HG02642 (cell line): ENCODE results near the gene PTCH1.

Experiments
- ATAC-seq: cut with Tn5 transposase; IDR thresholded peaks from one replicate; pipeline ENCODE4 v1.9.1; 2021; ENCODE audit warnings: mild to moderate bottlenecking; ENCODE audit not compliant: unreplicated experiment, poor library complexity

Gene PTCH1

GRCh38 chr9:95513711-95514110 is 3.1 kb downstream of the PTCH1 start:
- ATAC-seq: no peak

GRCh38 chr9:95512709-95513095 is 4.1 kb downstream of the PTCH1 start:
- no peak for ATAC-seq

GRCh38 chr9:95511952-95512708 is 4.6 kb downstream of the PTCH1 start:
- ATAC-seq: no peak

GRCh38 chr9:95511616-95511931 is 5.2 kb downstream of the PTCH1 start:
- no peak for ATAC-seq

- peak; percentile 48 for ATAC-seq
These were observed 5.8 kb downstream of the PTCH1 start for GRCh38 chr9:95510709-95511615.

- no peak for ATAC-seq
These were observed 6.7 kb downstream of the PTCH1 start for GRCh38 chr9:95509851-95510708.

GRCh38 chr9:95508968-95509850 is 7.6 kb downstream of the PTCH1 start:
- peak; percentile 29 for ATAC-seq

GRCh38 chr9:95508242-95508967 is 8.4 kb downstream of the PTCH1 start:
- no peak for ATAC-seq

GRCh38 chr9:95507464-95508241 is 9.1 kb downstream of the PTCH1 start:
- no peak for ATAC-seq

GRCh38 chr9:95506678-95507463 is 9.9 kb downstream of the PTCH1 start:
- ATAC-seq: peak; percentile 7

- peak; percentile 19 for ATAC-seq
These were observed 10.4 kb downstream of the PTCH1 start for GRCh38 chr9:95506428-95506677.

- peak; percentile 32 for ATAC-seq
These were observed 10.9 kb downstream of the PTCH1 start for GRCh38 chr9:95505717-95506427.

- ATAC-seq: no peak
These were observed 11.6 kb downstream of the PTCH1 start for GRCh38 chr9:95505072-95505716.

GRCh38 chr9:95504053-95504963 is 12.5 kb downstream of the PTCH1 start:
- ATAC-seq: no peak

- no peak for ATAC-seq
These were observed 13.4 kb downstream of the PTCH1 start for GRCh38 chr9:95503369-95503768.

GRCh38 chr9:95502248-95502647 is 14.5 kb downstream of the PTCH1 start:
- no peak for ATAC-seq
